ENCODE results near the gene EMC9.

The EMC9 gene

GRCh38 chr14:24117179-24117578 lies 24.2 kb downstream of the EMC9 start:
- peaks cover 24% of the 10 kb centered on the region for H3K36me3 ChIP-seq (ENCODE audit: control insufficient read depth, insufficient read depth, low read length)
- no peaks in the 10 kb centered on the region for H3K27me3 ChIP-seq (ENCODE audit: control insufficient read depth, insufficient read depth, low read length)
- H3K9me3 ChIP-seq (ENCODE audit: control insufficient read depth, low read length): no peaks in the 10 kb centered on the region
- H3K9ac ChIP-seq (ENCODE audit: low read length): no peak overlapping the region
- peaks cover 22% of the 10 kb centered on the region for H3K4me1 ChIP-seq (ENCODE audit: control insufficient read depth, insufficient read depth, low read length)
- no peak overlapping the region for H3K4me3 ChIP-seq (ENCODE audit: low read length)

GRCh38 chr14:24116128-24116814 lies 25.1 kb downstream of the EMC9 start:
- H3K36me3 ChIP-seq (ENCODE audit: control insufficient read depth, insufficient read depth, low read length): peaks cover 18% of the 10 kb centered on the region
- no peaks in the 10 kb centered on the region for H3K9me3 ChIP-seq (ENCODE audit: control insufficient read depth, low read length)
- peak overlapping the region; percentile 90 for H3K9ac ChIP-seq (ENCODE audit: low read length)
- peaks cover 22% of the 10 kb centered on the region for H3K4me1 ChIP-seq (ENCODE audit: control insufficient read depth, insufficient read depth, low read length)
- H3K4me3 ChIP-seq (ENCODE audit: low read length): peak overlapping the region; percentile 86
- H3K27me3 ChIP-seq (ENCODE audit: control insufficient read depth, insufficient read depth, low read length): no peaks in the 10 kb centered on the region

GRCh38 chr14:24115422-24116127 lies 25.8 kb downstream of the EMC9 start:
- H3K4me1 ChIP-seq (ENCODE audit: control insufficient read depth, insufficient read depth, low read length): peaks cover 22% of the 10 kb centered on the region
- H3K9me3 ChIP-seq (ENCODE audit: control insufficient read depth, low read length): no peaks in the 10 kb centered on the region
- H3K36me3 ChIP-seq (ENCODE audit: control insufficient read depth, insufficient read depth, low read length): peaks cover 11% of the 10 kb centered on the region
- H3K4me3 ChIP-seq (ENCODE audit: low read length): peak overlapping the region; percentile 86
- peak overlapping the region; percentile 90 for H3K9ac ChIP-seq (ENCODE audit: low read length)
- H3K27me3 ChIP-seq (ENCODE audit: control insufficient read depth, insufficient read depth, low read length): no peaks in the 10 kb centered on the region

GRCh38 chr14:24114532-24115421 lies 26.6 kb downstream of the EMC9 start, which contains the start of the genes DCAF11 and NRL:
TSS of gene DCAF11 (plus strand) at chr14:24114777. CDS start at chr14:24115595, 818 bp downstream.
TSS of gene NRL (minus strand) at chr14:24114949. CDS start at chr14:24082848, 32,101 bp downstream.
- H3K36me3 ChIP-seq (ENCODE audit: control insufficient read depth, insufficient read depth, low read length): peaks cover 10% of the 10 kb centered on the region
- H3K9ac ChIP-seq (ENCODE audit: low read length): peak within 1 kb of the TSS; percentile 90
- no peaks in the 10 kb centered on the region for H3K27me3 ChIP-seq (ENCODE audit: control insufficient read depth, insufficient read depth, low read length)
- peak within 1 kb of the TSS; percentile 86 for H3K4me3 ChIP-seq (ENCODE audit: low read length)
- H3K4me1 ChIP-seq (ENCODE audit: control insufficient read depth, insufficient read depth, low read length): peaks cover 22% of the 10 kb centered on the region
- H3K9me3 ChIP-seq (ENCODE audit: control insufficient read depth, low read length): no peaks in the 10 kb centered on the region

- no peaks in the 10 kb centered on the region for H3K9me3 ChIP-seq (ENCODE audit: control insufficient read depth, low read length)
- peaks cover 23% of the 10 kb centered on the region for H3K4me1 ChIP-seq (ENCODE audit: control insufficient read depth, insufficient read depth, low read length)
- H3K4me3 ChIP-seq (ENCODE audit: low read length): peak overlapping the region; percentile 86
Observed at GRCh38 chr14:24113801-24114531, 27.4 kb downstream of the EMC9 start.

GRCh38 chr14:24113379-24113800 lies 28.0 kb downstream of the EMC9 start:
- H3K9me3 ChIP-seq (ENCODE audit: control insufficient read depth, low read length): no peaks in the 10 kb centered on the region
- no peaks in the 10 kb centered on the region for H3K36me3 ChIP-seq (ENCODE audit: control insufficient read depth, insufficient read depth, low read length)
- H3K4me1 ChIP-seq (ENCODE audit: control insufficient read depth, insufficient read depth, low read length): peaks cover 27% of the 10 kb centered on the region
- peak overlapping the region; percentile 90 for H3K9ac ChIP-seq (ENCODE audit: low read length)
- H3K27me3 ChIP-seq (ENCODE audit: control insufficient read depth, insufficient read depth, low read length): no peaks in the 10 kb centered on the region
- peak overlapping the region; percentile 86 for H3K4me3 ChIP-seq (ENCODE audit: low read length)

More at GRCh38 chr14:24113801-24114531, 27.4 kb downstream of the EMC9 start:
- H3K9ac ChIP-seq (ENCODE audit: low read length): peak overlapping the region; percentile 90
- H3K36me3 ChIP-seq (ENCODE audit: control insufficient read depth, insufficient read depth, low read length): peaks cover 5% of the 10 kb centered on the region
- H3K27me3 ChIP-seq (ENCODE audit: control insufficient read depth, insufficient read depth, low read length): no peaks in the 10 kb centered on the region

GRCh38 chr14:24110523-24110922 lies 30.9 kb downstream of the EMC9 start:
- H3K4me1 ChIP-seq (ENCODE audit: control insufficient read depth, insufficient read depth, low read length): peaks cover 11% of the 10 kb centered on the region
- H3K9me3 ChIP-seq (ENCODE audit: control insufficient read depth, low read length): no peaks in the 10 kb centered on the region
- H3K27me3 ChIP-seq (ENCODE audit: control insufficient read depth, insufficient read depth, low read length): no peaks in the 10 kb centered on the region
- no peak overlapping the region for H3K4me3 ChIP-seq (ENCODE audit: low read length)
- no peak overlapping the region for H3K9ac ChIP-seq (ENCODE audit: low read length)
- no peaks in the 10 kb centered on the region for H3K36me3 ChIP-seq (ENCODE audit: control insufficient read depth, insufficient read depth, low read length)

- Histone ChIP-seq H3K4me1 (ENCODE audit: control insufficient read depth, insufficient read depth, low read length) (peaks cover 11% of the 10 kb centered on the region), H3K9ac (ENCODE audit: low read length) (no peak overlapping the region), H3K36me3 (ENCODE audit: control insufficient read depth, insufficient read depth, low read length) (no peaks in the 10 kb centered on the region), H3K27me3 (ENCODE audit: control insufficient read depth, insufficient read depth, low read length) (no peaks in the 10 kb centered on the region), H3K9me3 (ENCODE audit: control insufficient read depth, low read length) (no peaks in the 10 kb centered on the region), H3K4me3 (ENCODE audit: low read length) (no peak overlapping the region)
Observed at GRCh38 chr14:24110060-24110459, 31.3 kb downstream of the EMC9 start.

- Histone ChIP-seq H3K4me1 (ENCODE audit: control insufficient read depth, insufficient read depth, low read length) (peaks cover 7% of the 10 kb centered on the region), H3K4me3 (ENCODE audit: low read length) (no peak overlapping the region), H3K27me3 (ENCODE audit: control insufficient read depth, insufficient read depth, low read length) (no peaks in the 10 kb centered on the region), H3K36me3 (ENCODE audit: control insufficient read depth, insufficient read depth, low read length) (no peaks in the 10 kb centered on the region), H3K9me3 (ENCODE audit: control insufficient read depth, low read length) (no peaks in the 10 kb centered on the region), H3K9ac (ENCODE audit: low read length) (no peak overlapping the region)
Observed at GRCh38 chr14:24108336-24108874, 33.0 kb downstream of the EMC9 start.

- Histone ChIP-seq H3K9ac (ENCODE audit: low read length) (no peak overlapping the region), H3K36me3 (ENCODE audit: control insufficient read depth, insufficient read depth, low read length) (no peaks in the 10 kb centered on the region), H3K4me1 (ENCODE audit: control insufficient read depth, insufficient read depth, low read length) (peaks cover 5% of the 10 kb centered on the region), H3K4me3 (ENCODE audit: low read length) (no peak overlapping the region), H3K27me3 (ENCODE audit: control insufficient read depth, insufficient read depth, low read length) (no peaks in the 10 kb centered on the region), H3K9me3 (ENCODE audit: control insufficient read depth, low read length) (no peaks in the 10 kb centered on the region)
Observed at GRCh38 chr14:24106672-24107271, 34.6 kb downstream of the EMC9 start.

All from mucosa of stomach (tissue), 1 donor.